ENCODE results near the gene ULK1. TPM values are rescaled to one million over a fixed set of nuclear protein-coding genes. Genes with fewer than 3 reads are reported as not detected.

Gene ULK1
- 14.7 and 20.4 TPM in 2 replicates for total RNA-seq

DNA sequence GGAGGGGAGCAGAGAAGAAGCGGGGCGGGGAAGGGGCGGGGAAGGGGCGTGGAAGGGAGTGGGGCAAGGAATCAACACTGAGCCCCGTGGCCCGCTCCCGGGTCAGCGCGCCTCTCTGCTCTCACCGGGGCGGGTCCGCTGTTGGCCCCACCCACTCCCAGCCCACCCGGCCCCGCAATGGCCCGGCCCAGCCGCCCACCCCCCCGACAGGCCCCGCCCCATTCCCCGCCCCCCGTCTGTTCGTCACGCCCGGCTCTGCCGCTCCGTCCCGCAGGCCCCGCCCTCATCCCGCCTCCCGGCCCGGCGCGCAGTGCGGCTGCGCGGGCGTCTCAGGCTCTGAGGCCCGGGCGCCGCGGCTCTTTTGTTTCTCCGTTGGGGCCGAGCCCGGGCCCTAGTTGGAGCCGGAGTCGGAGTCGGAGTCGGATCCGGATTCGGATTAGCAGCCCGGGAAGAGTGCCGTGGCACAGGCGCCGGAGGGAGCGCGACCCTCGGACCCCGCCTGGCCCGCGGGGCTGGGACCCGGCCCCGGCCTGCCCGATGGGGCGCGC lies at the start of gene ULK1:
Gene ULK1 (plus strand): TSS at position 310 of the 548 bp plus-strand sequence. CDS start 380 bp downstream, outside the sequence.
- TF ChIP-seq, protein P1, sequence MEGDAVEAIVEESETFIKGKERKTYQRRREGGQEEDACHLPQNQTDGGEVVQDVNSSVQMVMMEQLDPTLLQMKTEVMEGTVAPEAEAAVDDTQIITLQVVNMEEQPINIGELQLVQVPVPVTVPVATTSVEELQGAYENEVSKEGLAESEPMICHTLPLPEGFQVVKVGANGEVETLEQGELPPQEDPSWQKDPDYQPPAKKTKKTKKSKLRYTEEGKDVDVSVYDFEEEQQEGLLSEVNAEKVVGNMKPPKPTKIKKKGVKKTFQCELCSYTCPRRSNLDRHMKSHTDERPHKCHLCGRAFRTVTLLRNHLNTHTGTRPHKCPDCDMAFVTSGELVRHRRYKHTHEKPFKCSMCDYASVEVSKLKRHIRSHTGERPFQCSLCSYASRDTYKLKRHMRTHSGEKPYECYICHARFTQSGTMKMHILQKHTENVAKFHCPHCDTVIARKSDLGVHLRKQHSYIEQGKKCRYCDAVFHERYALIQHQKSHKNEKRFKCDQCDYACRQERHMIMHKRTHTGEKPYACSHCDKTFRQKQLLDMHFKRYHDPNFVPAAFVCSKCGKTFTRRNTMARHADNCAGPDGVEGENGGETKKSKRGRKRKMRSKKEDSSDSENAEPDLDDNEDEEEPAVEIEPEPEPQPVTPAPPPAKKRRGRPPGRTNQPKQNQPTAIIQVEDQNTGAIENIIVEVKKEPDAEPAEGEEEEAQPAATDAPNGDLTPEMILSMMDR (IDR thresholded peaks at IDR 0.05; ENCODE audit: insufficient read depth, low read length, poor library complexity, severe bottlenecking): no peak
- Histone ChIP-seq H3K36me3 (ENCODE audit: control insufficient read depth, insufficient read depth, low read length) (no peaks in the 10 kb centered on the region), H3K27me3 (ENCODE audit: control insufficient read depth, insufficient read depth, low read length) (no peaks in the 10 kb centered on the region), H3K4me3 (ENCODE audit: low read depth, low read length) (peak within 1 kb of the TSS; percentile 57)
- peak; percentile 23 for DNase-seq (ENCODE audit: low read depth)

DNA sequence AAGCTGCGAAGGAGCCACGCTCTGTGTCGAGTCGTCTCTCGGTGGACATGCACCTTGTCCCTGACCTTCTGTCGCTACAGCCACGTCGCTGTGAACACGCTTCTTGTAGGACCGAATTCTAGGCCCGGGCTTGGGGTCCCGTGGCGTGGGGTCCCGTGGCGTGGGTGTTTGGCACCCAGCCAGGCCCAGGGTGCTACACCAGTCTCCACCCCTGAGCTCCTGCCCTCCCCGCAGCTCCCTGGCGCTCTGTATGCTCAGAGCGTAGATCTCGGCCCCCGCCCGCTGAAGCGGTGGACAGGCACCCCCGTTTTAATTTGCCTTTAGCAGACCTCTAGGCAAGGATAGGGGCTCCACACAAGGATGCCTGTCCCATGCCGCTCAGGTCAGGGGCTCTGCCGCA lies 49.8 kb upstream of the ULK1 start:
- Histone ChIP-seq H3K36me3 (ENCODE audit: control insufficient read depth, insufficient read depth, low read length) (no peaks in the 10 kb centered on the region), H3K4me3 (ENCODE audit: low read depth, low read length) (no peak overlapping the region), H3K27me3 (ENCODE audit: control insufficient read depth, insufficient read depth, low read length) (no peaks in the 10 kb centered on the region)
- TF ChIP-seq, protein P1 (IDR thresholded peaks at IDR 0.05; ENCODE audit: insufficient read depth, low read length, poor library complexity, severe bottlenecking): no peak
- DNase-seq (ENCODE audit: low read depth): no peak

DNA sequence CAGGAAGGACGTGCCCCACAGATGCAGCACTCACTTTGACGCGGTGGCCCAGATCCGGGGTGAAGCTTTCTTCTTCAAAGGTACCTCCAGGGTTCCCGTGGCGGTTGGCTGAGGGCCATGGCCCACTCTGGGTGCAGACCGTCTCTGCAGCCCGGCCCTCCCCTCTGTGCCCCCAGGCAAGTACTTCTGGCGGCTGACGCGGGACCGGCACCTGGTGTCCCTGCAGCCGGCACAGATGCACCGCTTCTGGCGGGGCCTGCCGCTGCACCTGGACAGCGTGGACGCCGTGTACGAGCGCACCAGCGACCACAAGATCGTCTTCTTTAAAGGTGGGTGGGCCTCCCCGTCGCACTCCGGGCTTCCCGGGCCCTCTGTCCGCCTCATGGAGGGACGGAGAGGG lies 49.3 kb upstream of the ULK1 start:
- DNase-seq (ENCODE audit: low read depth): no peak
- Histone ChIP-seq H3K36me3 (ENCODE audit: control insufficient read depth, insufficient read depth, low read length) (no peaks in the 10 kb centered on the region), H3K4me3 (ENCODE audit: low read depth, low read length) (no peak overlapping the region), H3K27me3 (ENCODE audit: control insufficient read depth, insufficient read depth, low read length) (no peaks in the 10 kb centered on the region)
- TF ChIP-seq, protein P1 (IDR thresholded peaks at IDR 0.05; ENCODE audit: insufficient read depth, low read length, poor library complexity, severe bottlenecking): no peak

DNA sequence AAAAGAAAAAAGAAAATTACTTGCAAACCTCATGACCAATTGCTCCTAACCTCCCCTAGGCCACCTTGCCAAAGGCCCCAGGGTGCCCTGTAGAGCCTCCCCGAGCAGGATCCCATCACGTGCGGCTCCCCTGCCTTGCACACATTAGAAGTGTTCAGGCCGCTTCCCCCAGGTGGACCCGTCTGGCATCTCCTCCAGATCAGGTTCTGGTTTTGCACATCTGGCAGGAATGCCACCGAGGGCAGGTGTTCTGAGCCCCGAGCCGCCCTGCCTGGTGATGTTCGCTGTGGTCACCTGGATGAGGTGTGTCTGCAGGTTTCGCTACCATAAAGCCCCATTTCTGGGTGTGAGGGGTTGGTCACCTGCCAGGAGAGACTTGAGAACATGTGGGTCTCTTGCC lies 47.0 kb upstream of the ULK1 start:
- TF ChIP-seq, protein P1 (IDR thresholded peaks at IDR 0.05; ENCODE audit: insufficient read depth, low read length, poor library complexity, severe bottlenecking): no peak
- H3K36me3 ChIP-seq (ENCODE audit: control insufficient read depth, insufficient read depth, low read length): no peaks in the 10 kb centered on the region
- no peaks in the 10 kb centered on the region for H3K27me3 ChIP-seq (ENCODE audit: control insufficient read depth, insufficient read depth, low read length)
- no peak for DNase-seq (ENCODE audit: low read depth)
- no peak overlapping the region for H3K4me3 ChIP-seq (ENCODE audit: low read depth, low read length)

DNA sequence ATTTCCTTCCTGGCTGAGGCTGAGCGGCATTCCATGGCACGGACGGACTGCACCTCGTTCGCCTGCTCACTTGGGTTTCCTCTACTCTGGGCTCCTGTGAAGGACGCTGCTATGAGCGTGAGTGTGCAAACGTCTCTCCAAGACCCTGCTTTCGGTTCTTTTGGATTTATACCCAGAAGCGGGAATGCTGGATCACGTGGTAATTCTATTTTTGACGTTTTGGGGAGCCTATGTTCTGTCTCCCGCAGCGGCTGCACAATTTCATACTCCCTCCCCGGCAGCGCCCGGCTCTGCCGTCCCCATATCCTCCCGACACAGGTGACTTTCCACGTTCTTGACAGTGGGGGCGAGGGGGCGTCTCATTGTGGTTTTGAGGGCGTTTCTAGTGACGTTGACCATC lies 45.7 kb upstream of the ULK1 start:
- Histone ChIP-seq H3K36me3 (ENCODE audit: control insufficient read depth, insufficient read depth, low read length) (no peaks in the 10 kb centered on the region), H3K27me3 (ENCODE audit: control insufficient read depth, insufficient read depth, low read length) (no peaks in the 10 kb centered on the region), H3K4me3 (ENCODE audit: low read depth, low read length) (no peak overlapping the region)
- no peak for DNase-seq (ENCODE audit: low read depth)
- TF ChIP-seq, protein P1 (IDR thresholded peaks at IDR 0.05; ENCODE audit: insufficient read depth, low read length, poor library complexity, severe bottlenecking): no peak

All from kidney epithelial cell (primary cell).